DMS153 (cell line): ENCODE data around the gene PTCH2.
"Not testable (repeated sequence)": the region's sequence is repeated elsewhere in the genome, so short reads cannot be mapped to it uniquely, and the experiment has no call there.

ENCODE experiments used
- DNase-seq: peaks from one replicate; lab custom pipeline; 2025; lab: John Stamatoyannopoulos, UW

PTCH2 gene

GRCh38 chr1:44819196-44819607 is 23.9 kb downstream of the PTCH2 start:
- no peak for DNase-seq

GRCh38 chr1:44817771-44818495 is 25.1 kb downstream of the PTCH2 start:
- DNase-seq = no peak

- DNase-seq = no peak
These were observed 25.7 kb downstream of the PTCH2 start for GRCh38 chr1:44817307-44817706.

- DNase-seq = not testable (repeated sequence)
These were observed 27.1 kb downstream of the PTCH2 start for GRCh38 chr1:44815926-44816325.

GRCh38 chr1:44812822-44813543 is 30.1 kb downstream of the PTCH2 start:
- no peak for DNase-seq

GRCh38 chr1:44811234-44811633 is 31.8 kb downstream of the PTCH2 start:
- no peak for DNase-seq

GRCh38 chr1:44810762-44811105 is 32.3 kb downstream of the PTCH2 start:
- not testable (repeated sequence) for DNase-seq

- no peak for DNase-seq
These were observed 32.8 kb downstream of the PTCH2 start for GRCh38 chr1:44810101-44810761.

- no peak for DNase-seq
These were observed 33.8 kb downstream of the PTCH2 start for GRCh38 chr1:44808938-44809917.

- no peak for DNase-seq
These were observed 34.8 kb downstream of the PTCH2 start, which contains the start of gene BTBD19 for GRCh38 chr1:44808063-44808937. Gene BTBD19, plus strand, starts transcription at chr1:44808523. Its CDS starts 298 bp downstream, at chr1:44808821.

- DNase-seq = peak; percentile 94
These were observed 35.5 kb downstream of the PTCH2 start for GRCh38 chr1:44807364-44808062.

GRCh38 chr1:44806704-44807363 is 36.2 kb downstream of the PTCH2 start, which contains the start of gene DYNLT4:
Gene DYNLT4, minus strand, starts transcription at chr1:44807351. Its CDS starts 683 bp downstream, at chr1:44806668.
- DNase-seq = no peak

GRCh38 chr1:44806025-44806703 is 36.9 kb downstream of the PTCH2 start:
- no peak for DNase-seq

GRCh38 chr1:44805311-44806024 is 37.6 kb downstream of the PTCH2 start:
- DNase-seq = no peak

GRCh38 chr1:44803312-44804095 is 39.5 kb downstream of the PTCH2 start:
- DNase-seq = no peak

GRCh38 chr1:44803062-44803311 is 40.1 kb downstream of the PTCH2 start:
- no peak for DNase-seq

- DNase-seq = no peak
These were observed 40.6 kb downstream of the PTCH2 start for GRCh38 chr1:44802306-44803061.
